H1 (cell line): Measurements from ENCODE around the gene PTBP3. TPM values are rescaled to one million over a fixed set of nuclear protein-coding genes. Genes with fewer than 3 reads are reported as not detected.

Experiments
- CTCF ChIA-PET: fragments of 300-600 bp; sonication (Branson Sonifier 250); formaldehyde crosslinking; loops from one replicate; lab custom pipeline; 2021; ENCODE audit not compliant: partially characterized antibody; lab: Charles Lee
- POLR2A ChIA-PET: fragments of 300-600 bp; sonication (Branson Sonifier 250); formaldehyde crosslinking; loops from one replicate; lab custom pipeline; 2021; ENCODE audit warnings: inconsistent platforms; ENCODE audit not compliant: partially characterized antibody; lab: Charles Lee
- DNase-seq, 2 experiments: peaks; one replicate each; pipeline versions ENCODE4 v3.0.0 to v3.0.0-alpha.2; 2010 to 2022; ENCODE audit warnings: low spot score in 2 of 2, low read depth in 1 of 2, mixed read lengths in 1 of 2
- FAIRE-seq: peaks from 2 replicates; lab custom pipeline; 2011; peaks lifted over from hg19 to GRCh38; lab: Jason Lieb, UNC
- H2AFZ ChIP-seq: 2 replicates; pipeline ENCODE4 v1.8.1; 2012; ENCODE audit warnings: low read length, inconsistent platforms
- H2AK5ac ChIP-seq: 2 replicates; pipeline ENCODE4 v1.6.1; 2013; ENCODE audit warnings: low read depth, low read length
- H2BK120ac ChIP-seq: replicated peaks from 2 replicates; pipeline ENCODE3; 2013; ENCODE audit warnings: low read depth, low read length, inconsistent platforms
- H2BK12ac ChIP-seq: 2 replicates; pipeline ENCODE4 v1.6.1; 2013; ENCODE audit warnings: low read depth, low read length
- H2BK15ac ChIP-seq: 2 replicates; pipeline ENCODE4 v1.6.1; 2013; ENCODE audit warnings: low read length
- H2BK20ac ChIP-seq: 2 replicates; pipeline ENCODE4 v1.6.1; 2013; ENCODE audit warnings: low read length
- H2BK5ac ChIP-seq: 2 replicates; pipeline ENCODE4 v1.6.1; 2013; ENCODE audit warnings: low read depth, low read length
- H3K14ac ChIP-seq: 2 replicates; pipeline ENCODE4 v1.6.1; 2013; ENCODE audit warnings: inconsistent platforms; ENCODE audit not compliant: insufficient read length
- H3K18ac ChIP-seq: 2 replicates; pipeline ENCODE4 v1.6.1; 2013; ENCODE audit warnings: low read length; ENCODE audit errors: extremely low read depth
- H3K23ac ChIP-seq: 2 replicates; pipeline ENCODE4 v1.6.1; 2013; ENCODE audit warnings: inconsistent platforms; ENCODE audit not compliant: insufficient read length
- H3K23me2 ChIP-seq: 2 replicates; pipeline ENCODE4 v1.6.1; 2013; ENCODE audit warnings: low read depth, low read length
- H3K27ac ChIP-seq: 2 replicates; pipeline ENCODE4 v1.6.1; 2011; ENCODE audit warnings: low read depth, low read length, inconsistent platforms
- H3K27me3 ChIP-seq, 4 experiments: replicated peaks in 1 of 4; 1 replicate in 1 of 4; 2 replicates in 3 of 4; pipeline versions ENCODE4 v1.6.1 to v1.8.1; 2011 to 2013; ENCODE audit warnings: low read length in 3 of 4, mild to moderate bottlenecking in 3 of 4, inconsistent platforms in 2 of 4, mixed read lengths in 2 of 4, moderate library complexity in 1 of 4; ENCODE audit not compliant: control insufficient read depth in 3 of 4, insufficient read depth in 3 of 4; ENCODE audit errors: extremely low read depth in 1 of 4
- H3K36me3 ChIP-seq, 4 experiments: 2 replicates each; pipeline versions ENCODE4 v1.6.1 to v1.8.1; 2011 to 2013; ENCODE audit warnings: mild to moderate bottlenecking in 4 of 4, low read length in 3 of 4, moderate library complexity in 2 of 4, control low read depth in 1 of 4, inconsistent platforms in 1 of 4; ENCODE audit not compliant: insufficient read depth in 4 of 4, control insufficient read depth in 2 of 4
- H3K4ac ChIP-seq: replicated peaks from 2 replicates; pipeline ENCODE3; 2013; ENCODE audit warnings: low read length, low read depth, mixed read lengths, inconsistent platforms; ENCODE audit not compliant: insufficient read length
- H3K4me1 ChIP-seq, 4 experiments: replicated peaks in 1 of 4; 1 replicate in 1 of 4; 2 replicates in 3 of 4; pipeline versions ENCODE4 v1.6.1 to v1.8.1; 2011 to 2013; ENCODE audit warnings: low read length in 3 of 4, inconsistent platforms in 2 of 4, mixed read lengths in 1 of 4; ENCODE audit not compliant: insufficient read depth in 4 of 4, control insufficient read depth in 3 of 4
- H3K4me2 ChIP-seq, 2 experiments: 2 replicates each; pipeline versions ENCODE4 v1.6.1 to v1.8.1; 2011 to 2013; ENCODE audit warnings: low read depth in 2 of 2, low read length in 2 of 2, control low read depth in 1 of 2, inconsistent platforms in 1 of 2, mild to moderate bottlenecking in 1 of 2; ENCODE audit not compliant: insufficient read depth in 1 of 2
- H3K4me3 ChIP-seq, 4 experiments: fragments of 200-600, 300-600 bp in 1 of 4; sonication (generic), shearing (Covaris generic), sonication (Bioruptor Twin) in 1 of 4; 2 replicates each; pipeline versions ENCODE4 v1.5.1 to v1.8.1; 2011 to 2016; ENCODE audit warnings: low read length in 4 of 4, low read depth in 3 of 4, control low read depth in 2 of 4, inconsistent platforms in 2 of 4, mild to moderate bottlenecking in 2 of 4, mixed read lengths in 1 of 4, moderate library complexity in 1 of 4; ENCODE audit not compliant: insufficient read depth in 2 of 4; ENCODE audit errors: extremely low read depth in 1 of 4
- H3K56ac ChIP-seq: replicated peaks from 2 replicates; pipeline ENCODE3; 2013; ENCODE audit warnings: low read depth, mild to moderate bottlenecking, mixed read lengths, low read length, inconsistent platforms; ENCODE audit not compliant: insufficient read length
- H3K79me1 ChIP-seq: 2 replicates; pipeline ENCODE4 v1.6.1; 2013; ENCODE audit warnings: low read depth, low read length, control low read depth
- H3K79me2 ChIP-seq, 2 experiments: 2 replicates each; pipeline versions ENCODE4 v1.6.1 to v1.8.1; 2012 to 2013; ENCODE audit warnings: low read length in 2 of 2, mild to moderate bottlenecking in 2 of 2, inconsistent platforms in 1 of 2; ENCODE audit not compliant: insufficient read depth in 2 of 2, control insufficient read depth in 1 of 2
- H3K9ac ChIP-seq, 4 experiments: replicated peaks in 1 of 4; 1 replicate in 1 of 4; 2 replicates in 3 of 4; pipeline versions ENCODE4 v1.6.1 to v1.8.1; 2011 to 2013; ENCODE audit warnings: low read depth in 3 of 4, low read length in 3 of 4, control low read depth in 2 of 4, mild to moderate bottlenecking in 2 of 4, moderate library complexity in 2 of 4, inconsistent platforms in 1 of 4; ENCODE audit errors: extremely low read depth in 1 of 4
- H3K9me3 ChIP-seq, 2 experiments: 2 replicates each; pipeline versions ENCODE4 v1.6.1 to v1.8.1; 2012 to 2013; ENCODE audit warnings: mild to moderate bottlenecking in 2 of 2, moderate library complexity in 2 of 2, control low read depth in 1 of 2, inconsistent platforms in 1 of 2, low read depth in 1 of 2, low read length in 1 of 2, mixed read lengths in 1 of 2; ENCODE audit not compliant: insufficient read depth in 2 of 2
- H4K20me1 ChIP-seq, 2 experiments: replicated peaks in 1 of 2; 2 replicates each; pipeline versions ENCODE3 to v1.8.1; 2011 to 2013; ENCODE audit warnings: inconsistent platforms in 2 of 2, low read length in 2 of 2, mild to moderate bottlenecking in 1 of 2; ENCODE audit not compliant: insufficient read depth in 2 of 2, control insufficient read depth in 1 of 2
- H4K5ac ChIP-seq: 2 replicates; pipeline ENCODE4 v1.6.1; 2013; ENCODE audit warnings: low read length, low read depth, mixed read lengths, inconsistent platforms; ENCODE audit not compliant: insufficient read length
- H4K8ac ChIP-seq: 2 replicates; pipeline ENCODE4 v1.8.0; 2013; ENCODE audit warnings: mild to moderate bottlenecking, moderate library complexity, low read length, inconsistent platforms; ENCODE audit not compliant: insufficient read depth; ENCODE audit errors: extremely low read depth
- H4K91ac ChIP-seq: replicated peaks from 2 replicates; pipeline ENCODE3; 2013; ENCODE audit warnings: low read length, mixed read lengths, inconsistent platforms; ENCODE audit not compliant: insufficient read length
- CBX5 ChIP-seq: fragments of 300-800, 300-1000 bp; sonication (generic); IDR thresholded peaks from 2 replicates; pipeline ENCODE4 v1.7.1; 2016; ENCODE audit warnings: antibody characterized with exemption, low read length, low read depth
- CHD2 ChIP-seq: IDR thresholded peaks from 2 replicates; pipeline ENCODE4 v1.6.1; 2012; ENCODE audit warnings: low read length, improper control_type of control experiment
- JUND ChIP-seq: IDR thresholded peaks from 2 replicates; pipeline ENCODE4 v1.6.1; 2011; ENCODE audit warnings: mild to moderate bottlenecking, improper control_type of control experiment, low read length
- KDM4A ChIP-seq: IDR thresholded peaks from one replicate; pipeline ENCODE4 v1.7.1; 2012; ENCODE audit warnings: low read depth, mild to moderate bottlenecking, moderate library complexity, low read length, inconsistent platforms; ENCODE audit not compliant: severe bottlenecking
- NANOG ChIP-seq: IDR thresholded peaks from 2 replicates; pipeline ENCODE4 v1.6.1; 2011; ENCODE audit warnings: low read length, low read depth, mild to moderate bottlenecking, inconsistent platforms; ENCODE audit not compliant: insufficient read depth, poor library complexity, severe bottlenecking
- NRF1 ChIP-seq: IDR thresholded peaks from 2 replicates; pipeline ENCODE4 v1.6.1; 2011; ENCODE audit warnings: mild to moderate bottlenecking, low read depth, low read length, improper control_type of control experiment
- RXRA ChIP-seq: IDR thresholded peaks from 2 replicates; pipeline ENCODE4 v1.6.1; 2011; ENCODE audit warnings: low read depth, mild to moderate bottlenecking, low read length, moderate library complexity; ENCODE audit not compliant: insufficient read depth
- WGBS, 2 experiments: shearing (Covaris generic) in 1 of 2; methylation state at CpG; one replicate each; pipeline versions ENCODE4 v1.1.6 to v1.1.7; 2013 to 2015; ENCODE audit warnings: low lambda C conversion rate in 2 of 2, mixed read lengths in 2 of 2, inconsistent platforms in 1 of 2, low coverage in 1 of 2, missing lambda C conversion rate in 1 of 2; ENCODE audit not compliant: insufficient replicate concordance in 2 of 2, insufficient coverage in 1 of 2, insufficient read length in 1 of 2; ENCODE audit errors: extremely low coverage in 1 of 2, missing lambda C conversion rate in 1 of 2; 5-methylcytosine and 5-hydroxymethylcytosine counted together
- polyA plus RNA-seq, 7 experiments: library from polyadenylated mRNA; depleted of rRNA in 3 of 7; stranded (reverse) in 5 of 7; unstranded in 2 of 7; fragments of >200 nt in 5 of 7; fragments of 200-250 nt in 2 of 7; gene quantifications; 1 replicate in 5 of 7; 2 replicates in 1 of 7; 4 replicates in 1 of 7; pipeline versions ENCODE4 v1.2.1 to v1.2.3, GENCODE V29; 2011 to 2013; ENCODE audit warnings: missing spikeins in 2 of 7, mixed read lengths in 2 of 7
- total RNA-seq: library from RNA; stranded (reverse); fragmentation: NEBNext Ultra II Directional; extraction: Animal tissue kit (Norgen Biotek cat#: 25700); gene quantifications from 2 replicates; pipeline ENCODE4 v1.2.1, GENCODE V29; 2021

PTBP3 gene
- total and polyA plus RNA-seq, 2 of the 8 experiments (the other 6 are each of a cell fraction or from before 2014, with no cell fraction given), result 51.0 to 124 TPM

DNA sequence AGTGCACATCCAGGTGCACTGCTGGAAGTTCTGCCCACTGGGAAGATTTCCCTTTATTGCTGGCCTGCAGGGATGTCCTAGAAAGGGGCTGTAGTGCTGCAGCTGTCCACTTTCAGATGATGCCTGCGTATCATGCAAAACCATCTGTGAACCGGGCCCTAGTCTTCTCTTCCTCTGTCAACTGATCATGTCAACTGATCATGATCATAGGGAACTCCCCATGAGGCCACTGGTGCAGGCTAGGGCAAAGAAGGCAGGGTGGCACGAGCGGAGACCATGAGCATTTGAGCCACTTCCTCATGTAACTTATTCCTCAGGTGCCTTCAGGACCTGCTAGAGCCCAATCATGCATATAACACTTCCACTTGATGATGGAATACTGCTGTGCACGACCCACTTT lies 41.9 kb upstream of the PTBP3 start:
- POLR2A ChIA-PET, result no interaction called here
- H3K4me1 ChIP-seq, result no peaks in the 10 kb centered on the region; a peak in 1 of 7 replicates

More for the DNA sequence above, 41.9 kb upstream of the PTBP3 start:
- Histone ChIP-seq H2BK5ac (no peak overlapping the region), H3K79me1 (no peaks in the 10 kb centered on the region), H3K36me3 (no peaks in the 10 kb centered on the region), H3K56ac (no peak overlapping the region), H3K4me3 (no peak overlapping the region), H4K5ac (no peak overlapping the region), H4K91ac (no peak overlapping the region), H2BK120ac (no peak overlapping the region), H2BK12ac (no peak overlapping the region), H2BK20ac (no peak overlapping the region), H3K9ac (no peak overlapping the region), H3K27me3 (no peaks in the 10 kb centered on the region), H3K14ac (no peak overlapping the region), H3K18ac (no peak overlapping the region), H3K27ac (no peak overlapping the region), H4K20me1 (no peaks in the 10 kb centered on the region), H3K79me2 (no peaks in the 10 kb centered on the region), H2AFZ (no peak overlapping the region), H3K4ac (no peak overlapping the region), H4K8ac (no peak overlapping the region), H3K9me3 (no peaks in the 10 kb centered on the region), H3K23ac (no peak overlapping the region), H3K23me2 (peaks cover 5% of the 10 kb centered on the region), H3K4me2 (no peak overlapping the region), H2AK5ac (no peak overlapping the region), H2BK15ac (no peak overlapping the region)
- FAIRE-seq (no peak), DNase-seq (no peak)
- no peak for TF ChIP-seq NANOG
- no peak for TF ChIP-seq CBX5
- TF ChIP-seq KDM4A, result no peak
- no peak for TF ChIP-seq RXRA
- TF ChIP-seq NRF1, result no peak
- no peak for TF ChIP-seq JUND
- TF ChIP-seq CHD2, result no peak
- 94% methylated on average over 5 of the region's 5 CpGs; no CpG with 5 or more reads in 1 of the 2 experiments for whole genome bisulfite sequencing, 2 experiments
- CTCF ChIA-PET, result interaction anchor here (1.5 kb wide), 1 partner anchor 13 kb away, joined by 3 read pairs; no protein-coding TSS in a partner anchor
